SK-N-SH (cell line): ENCODE results near the gene CFAP99. TPM values are rescaled to one million over a fixed set of nuclear protein-coding genes. Genes with fewer than 3 reads are reported as not detected.

ENCODE experiments used
- CTCF ChIA-PET: fragments of 300-600, 350-600 bp; formaldehyde crosslinking; extraction: SDS; loops from one replicate; lab custom pipeline; 2021; lab: Yijun Ruan, JAX
- POLR2A ChIA-PET: fragments of 350-600 bp; sonication (Branson Sonifier 250); formaldehyde crosslinking; extraction: SDS; loops from one replicate; lab custom pipeline; 2020; ENCODE audit warnings: antibody characterized with exemption, inconsistent platforms; lab: Yijun Ruan, JAX
- DNase-seq: peaks from one replicate; pipeline ENCODE4 v3.0.0; 2012
- H2AFZ ChIP-seq: fragments of 200-600 bp; sonication (generic); 2 replicates; pipeline ENCODE4 v1.8.1; 2016; ENCODE audit warnings: antibody characterized with exemption, mild to moderate bottlenecking, low read depth
- H3F3A ChIP-seq: fragments of 200-600 bp; sonication (generic); replicated peaks from 2 replicates; pipeline ENCODE3; 2016; ENCODE audit warnings: antibody characterized with exemption, mild to moderate bottlenecking; ENCODE audit not compliant: insufficient read depth
- H3K27ac ChIP-seq, 2 experiments: fragments of 200-500 bp in 1 of 2; fragments of 200-600 bp in 1 of 2; sonication (Bioruptor generic) in 1 of 2; sonication (generic), shearing (Covaris generic) in 1 of 2; 2 replicates each; pipeline versions ENCODE4 v1.5.1 to v1.6.1; 2014 to 2016; ENCODE audit warnings: low read depth in 2 of 2, inconsistent platforms in 1 of 2, low read length in 1 of 2, mild to moderate bottlenecking in 1 of 2, mixed read lengths in 1 of 2
- H3K27me3 ChIP-seq: fragments of 200-600 bp; sonication (generic), shearing (Covaris generic); 2 replicates; pipeline ENCODE4 v1.6.1; 2016; ENCODE audit warnings: mixed run types; ENCODE audit not compliant: insufficient read depth
- H3K36me3 ChIP-seq, 2 experiments: fragments of 200-500 bp in 1 of 2; fragments of 200-600 bp in 1 of 2; sonication (Bioruptor generic) in 1 of 2; sonication (generic) in 1 of 2; replicated peaks in 1 of 2; 2 replicates each; pipeline versions ENCODE3 to v1.5.1; 2014 to 2016; ENCODE audit warnings: low read length in 1 of 2, mild to moderate bottlenecking in 1 of 2; ENCODE audit not compliant: insufficient read depth in 2 of 2, control insufficient read depth in 1 of 2
- H3K4me1 ChIP-seq, 2 experiments: fragments of 200-500 bp in 1 of 2; fragments of 200-600 bp in 1 of 2; sonication (Bioruptor generic) in 1 of 2; sonication (generic), shearing (Covaris generic) in 1 of 2; 2 replicates each; pipeline versions ENCODE4 v1.5.1 to v1.6.1; 2014 to 2016; ENCODE audit warnings: low read depth in 1 of 2, low read length in 1 of 2, mixed run types in 1 of 2; ENCODE audit not compliant: insufficient read depth in 2 of 2, control insufficient read depth in 1 of 2
- H3K4me2 ChIP-seq: fragments of 200-600 bp; sonication (generic), shearing (Covaris generic); 2 replicates; pipeline ENCODE4 v1.6.1; 2017; ENCODE audit warnings: mixed run types
- H3K4me3 ChIP-seq, 2 experiments: fragments of 200-500 bp in 1 of 2; fragments of 200-600 bp in 1 of 2; sonication (Bioruptor generic) in 1 of 2; sonication (generic), shearing (Covaris generic) in 1 of 2; 2 replicates each; pipeline versions ENCODE4 v1.5.1 to v1.8.1; 2014 to 2016; ENCODE audit warnings: low read depth in 2 of 2, inconsistent platforms in 1 of 2, low read length in 1 of 2, mild to moderate bottlenecking in 1 of 2, mixed read lengths in 1 of 2, moderate library complexity in 1 of 2
- H3K79me2 ChIP-seq: fragments of 200-600 bp; sonication (generic); 2 replicates; pipeline ENCODE4 v1.8.1; 2017; ENCODE audit warnings: mild to moderate bottlenecking; ENCODE audit not compliant: insufficient read depth
- H3K9ac ChIP-seq: fragments of 200-600 bp; sonication (generic); 2 replicates; pipeline ENCODE4 v1.6.1; 2017; ENCODE audit warnings: mixed run types
- H3K9me2 ChIP-seq: fragments of 200-600 bp; sonication (generic); 2 replicates; pipeline ENCODE4 v1.6.1; 2017; ENCODE audit warnings: mixed run types
- H3K9me3 ChIP-seq: fragments of 200-600 bp; sonication (generic); 2 replicates; pipeline ENCODE4 v1.6.1; 2017; ENCODE audit warnings: mixed run types, mild to moderate bottlenecking, moderate library complexity
- H4K20me1 ChIP-seq: fragments of 200-600 bp; sonication (generic); 2 replicates; pipeline ENCODE4 v1.6.1; 2017; ENCODE audit warnings: mild to moderate bottlenecking, mixed run types; ENCODE audit not compliant: insufficient read depth
- CHD2 ChIP-seq: fragments of 150-350 bp; IDR thresholded peaks from 2 replicates; pipeline ENCODE4 v1.6.1; 2018; ENCODE audit warnings: low read length; ENCODE audit not compliant: partially characterized antibody
- EP300 ChIP-seq, 2 experiments: IDR thresholded peaks; 2 replicates each; pipeline versions ENCODE4 v1.4.0 to v1.6.1; 2012; ENCODE audit warnings: borderline replicate concordance in 1 of 2, low read depth in 1 of 2, low read length in 1 of 2
- EZH2phosphoT487 ChIP-seq: fragments of 200-600 bp; sonication (generic); IDR thresholded peaks from 2 replicates; pipeline ENCODE4 v1.6.1; 2017; ENCODE audit warnings: low read depth, mixed run types, mild to moderate bottlenecking, antibody characterized with exemption, moderate library complexity, borderline replicate concordance
- FOXJ3 ChIP-seq: sonication (generic); formaldehyde crosslinking; IDR thresholded peaks from 2 replicates; pipeline ENCODE4 v1.5.1; 2020; ENCODE audit warnings: mild to moderate bottlenecking, missing genetic modification reagents
- GATA2 ChIP-seq: sonication (generic); formaldehyde crosslinking; IDR thresholded peaks from 2 replicates; pipeline ENCODE4 v1.5.0; 2020; ENCODE audit warnings: mild to moderate bottlenecking, missing genetic modification reagents
- JUND ChIP-seq: IDR thresholded peaks from 2 replicates; pipeline ENCODE4 v1.4.0; 2012
- MEF2A ChIP-seq: IDR thresholded peaks from 2 replicates; pipeline ENCODE4 v1.4.0; 2012; ENCODE audit warnings: low read depth, borderline replicate concordance
- MXI1 ChIP-seq: IDR thresholded peaks from 2 replicates; pipeline ENCODE4 v1.6.1; 2012; ENCODE audit warnings: mild to moderate bottlenecking, low read depth, low read length, improper control_type of control experiment
- NRF1 ChIP-seq: IDR thresholded peaks from 2 replicates; pipeline ENCODE4 v1.6.1; 2012; ENCODE audit warnings: low read depth, mild to moderate bottlenecking, low read length
- RAD21 ChIP-seq: IDR thresholded peaks from 2 replicates; pipeline ENCODE4 v1.6.1; 2012; ENCODE audit warnings: mild to moderate bottlenecking, low read length
- RCOR1 ChIP-seq: fragments of 150-350 bp; IDR thresholded peaks from 2 replicates; pipeline ENCODE4 v1.6.1; 2017; ENCODE audit warnings: antibody characterized with exemption, low read length
- SIN3A ChIP-seq: IDR thresholded peaks from 2 replicates; pipeline ENCODE4 v1.6.1; 2012; ENCODE audit warnings: low read depth, mild to moderate bottlenecking, low read length, moderate library complexity, borderline replicate concordance
- SMC3 ChIP-seq: IDR thresholded peaks from 2 replicates; pipeline ENCODE4 v1.6.1; 2012; ENCODE audit warnings: low read depth, low read length, improper control_type of control experiment
- TCF12 ChIP-seq: IDR thresholded peaks from 2 replicates; pipeline ENCODE4 v1.4.0; 2012
- WGBS: methylation state at CpG from one replicate; pipeline ENCODE4 v1.1.6; 2017; ENCODE audit warnings: low lambda C conversion rate; 5-methylcytosine and 5-hydroxymethylcytosine counted together
- polyA plus RNA-seq, 3 experiments: library from polyadenylated mRNA; depleted of rRNA; stranded (reverse); fragments of >200 nt; gene quantifications; 2 replicates each; pipeline ENCODE4 v1.2.3, GENCODE V29; 2012
- TF ChIP-seq, protein P1 (sequence below): IDR thresholded peaks from 2 replicates; pipeline ENCODE4 v1.4.0; 2012; ENCODE audit warnings: low read depth
- TF ChIP-seq, protein P2 (sequence below): IDR thresholded peaks from 2 replicates; pipeline ENCODE4 v1.4.0; 2012; ENCODE audit warnings: low read depth, borderline replicate concordance
- TF ChIP-seq, protein P3 (sequence below): fragments of 150-350 bp; IDR thresholded peaks from 2 replicates; pipeline ENCODE4 v1.6.1; 2016; ENCODE audit warnings: mild to moderate bottlenecking, low read depth, low read length
- TF ChIP-seq, protein P4 (sequence below): IDR thresholded peaks from 2 replicates; pipeline ENCODE4 v1.4.0; 2012; ENCODE audit warnings: low read depth, borderline replicate concordance

CFAP99 gene
- polyA plus RNA-seq, 1 of the 3 experiments (the other 2 are of a cell fraction): 0.13 TPM

DNA sequence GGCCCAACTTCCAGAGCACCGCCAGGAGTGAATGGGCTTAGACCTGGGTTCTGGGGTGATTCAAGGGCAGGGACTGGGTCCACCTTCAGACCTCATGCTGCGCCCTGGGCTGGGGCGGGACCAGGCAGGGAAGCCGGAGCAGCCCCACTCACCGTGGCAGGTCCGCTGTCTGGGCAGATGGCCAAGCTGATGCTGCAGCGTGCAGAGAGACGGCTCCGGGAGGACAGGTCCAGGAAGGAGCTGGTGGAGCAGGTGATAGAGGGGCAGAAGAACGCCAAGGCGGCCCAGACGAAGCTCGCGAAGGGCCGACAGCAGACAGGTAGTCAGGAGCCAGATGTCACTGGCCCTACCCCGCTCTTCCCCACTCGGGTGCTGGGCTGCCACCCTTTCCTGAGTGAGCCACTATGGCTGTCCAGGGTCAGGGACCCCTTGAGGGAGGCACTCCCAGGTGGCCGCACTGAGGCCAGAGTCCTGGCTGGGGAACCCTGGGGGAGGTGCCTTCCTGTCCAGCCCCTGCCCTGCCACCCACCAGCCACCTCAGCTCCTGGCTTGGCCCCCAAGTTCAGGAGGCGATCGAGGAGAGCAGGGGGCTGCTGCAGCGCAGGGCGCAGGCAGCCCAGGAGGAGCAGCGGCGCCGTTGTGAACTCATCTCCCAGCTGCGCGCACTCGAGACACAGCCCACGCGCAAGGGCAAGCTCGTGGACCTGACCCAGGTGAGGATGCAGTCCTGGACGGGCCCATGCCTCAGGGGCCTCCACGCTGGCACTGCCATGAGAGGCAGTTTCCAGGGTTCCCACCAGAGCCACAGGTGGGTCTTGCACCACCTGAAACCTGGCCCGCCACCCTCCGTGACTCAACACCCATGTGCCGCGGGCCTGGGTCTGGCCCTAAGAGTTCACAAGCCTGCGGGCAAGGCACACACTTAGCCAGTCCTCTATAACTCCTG lies 40.1 kb downstream of the CFAP99 start:
- Histone ChIP-seq H3K9me2 (no peaks in the 10 kb centered on the region), H3K4me2 (no peak overlapping the region), H3F3A (peaks cover 4% of the 10 kb centered on the region), H4K20me1 (no peaks in the 10 kb centered on the region), H3K9ac (no peak overlapping the region), H2AFZ (no peak overlapping the region), H3K4me3 (no peak overlapping the region), H3K4me1 (peaks cover 0 to 14% of the 10 kb centered on the region in 2 experiments; a peak in 1 of 4 replicates), H3K79me2 (no peaks in the 10 kb centered on the region), H3K36me3 (no peaks in the 10 kb centered on the region), H3K27me3 (no peaks in the 10 kb centered on the region), H3K27ac (no peak overlapping the region), H3K9me3 (no peaks in the 10 kb centered on the region)
- TF ChIP-seq FOXJ3 (CRISPR knock-in tag) (no peak), RCOR1 (no peak), NRF1 (no peak)
- TF ChIP-seq, protein P1, sequence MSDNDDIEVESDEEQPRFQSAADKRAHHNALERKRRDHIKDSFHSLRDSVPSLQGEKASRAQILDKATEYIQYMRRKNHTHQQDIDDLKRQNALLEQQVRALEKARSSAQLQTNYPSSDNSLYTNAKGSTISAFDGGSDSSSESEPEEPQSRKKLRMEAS: no peak
- DNase-seq: peak; percentile 37
- ChIA-PET POLR2A (no interaction called here), CTCF (interaction anchor here (1.2 kb wide), 1 partner anchor 15 kb away, joined by 3 read pairs; no protein-coding TSS in a partner anchor)
- 90% methylated on average over 23 of the region's 38 CpGs for WGBS

DNA sequence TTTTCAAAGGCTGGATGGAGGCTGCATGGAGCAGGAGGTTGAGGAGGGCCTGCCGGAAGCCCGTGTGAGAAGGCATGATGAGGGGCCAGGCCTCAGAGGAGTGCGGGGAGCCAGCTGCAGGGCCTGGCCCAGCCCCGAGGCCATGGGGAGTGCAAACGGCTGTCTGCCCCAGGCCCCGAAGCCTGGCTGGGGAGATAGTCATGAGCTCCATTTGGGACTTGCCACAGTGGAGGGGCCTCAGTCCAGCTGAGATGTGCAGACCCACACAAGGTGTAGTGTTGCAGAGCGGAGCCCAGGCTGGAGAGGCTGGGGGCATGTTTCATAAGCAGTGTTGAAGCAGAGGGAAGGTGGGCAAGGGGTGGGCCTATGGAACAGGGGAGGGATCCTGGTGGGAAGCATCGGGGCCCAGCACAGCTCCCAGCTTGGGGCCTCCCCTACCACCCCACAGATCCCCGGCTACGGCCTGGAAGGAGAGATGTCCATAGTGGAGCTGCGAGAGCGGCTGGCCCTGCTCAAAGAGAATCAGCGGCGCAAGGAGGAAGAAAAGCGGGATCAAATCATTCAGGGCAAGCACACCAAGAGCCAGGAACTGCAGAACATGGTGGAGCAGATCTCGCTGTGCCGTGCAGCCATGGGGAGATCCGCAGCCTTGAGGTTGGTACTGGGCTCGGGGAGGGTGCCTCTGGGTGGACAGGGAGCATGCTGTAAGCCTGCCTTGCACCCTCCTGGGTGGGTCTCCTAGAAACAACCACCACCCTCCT lies 41.0 kb downstream of the CFAP99 start:
- Histone ChIP-seq H3K36me3 (no peaks in the 10 kb centered on the region), H4K20me1 (no peaks in the 10 kb centered on the region), H3K4me1 (peaks cover 0 to 14% of the 10 kb centered on the region in 2 experiments; a peak in 1 of 4 replicates), H2AFZ (no peak overlapping the region), H3K4me3 (no peak overlapping the region), H3K4me2 (no peak overlapping the region), H3K79me2 (no peaks in the 10 kb centered on the region), H3K9me3 (no peaks in the 10 kb centered on the region), H3K27ac (no peak overlapping the region), H3F3A (peaks cover 4% of the 10 kb centered on the region), H3K9ac (no peak overlapping the region), H3K9me2 (no peaks in the 10 kb centered on the region), H3K27me3 (no peaks in the 10 kb centered on the region)
- no peak for DNase-seq
- ChIA-PET POLR2A (interaction anchor here (1.3 kb wide), 1 partner anchor 8 kb away, joined by 3 read pairs; no protein-coding TSS in a partner anchor), CTCF (interaction anchor here (0.6 to 1.2 kb wide), 3 partner anchors 15 to 1082 kb away, joined by 3 read pairs; no protein-coding TSS in a partner anchor)
- WGBS: 97% methylated on average over 13 of the region's 19 CpGs
- TF ChIP-seq NRF1 (no peak), EP300 (IDR thresholded peaks at IDR 0.05; ENCODE audit: borderline replicate concordance in 1 of 2, low read depth in 1 of 2, low read length in 1 of 2) (no peak), SIN3A (no peak), CHD2 (no peak), EZH2phosphoT487 (no peak), RCOR1 (no peak), MEF2A (no peak), GATA2 (CRISPR knock-in tag) (no peak), JUND (no peak), TCF12 (no peak), RAD21 (no peak), SMC3 (no peak), MXI1 (no peak)
- TF ChIP-seq, protein P2, sequence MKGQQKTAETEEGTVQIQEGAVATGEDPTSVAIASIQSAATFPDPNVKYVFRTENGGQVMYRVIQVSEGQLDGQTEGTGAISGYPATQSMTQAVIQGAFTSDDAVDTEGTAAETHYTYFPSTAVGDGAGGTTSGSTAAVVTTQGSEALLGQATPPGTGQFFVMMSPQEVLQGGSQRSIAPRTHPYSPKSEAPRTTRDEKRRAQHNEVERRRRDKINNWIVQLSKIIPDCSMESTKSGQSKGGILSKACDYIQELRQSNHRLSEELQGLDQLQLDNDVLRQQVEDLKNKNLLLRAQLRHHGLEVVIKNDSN: no peak
- TF ChIP-seq, protein P3, sequence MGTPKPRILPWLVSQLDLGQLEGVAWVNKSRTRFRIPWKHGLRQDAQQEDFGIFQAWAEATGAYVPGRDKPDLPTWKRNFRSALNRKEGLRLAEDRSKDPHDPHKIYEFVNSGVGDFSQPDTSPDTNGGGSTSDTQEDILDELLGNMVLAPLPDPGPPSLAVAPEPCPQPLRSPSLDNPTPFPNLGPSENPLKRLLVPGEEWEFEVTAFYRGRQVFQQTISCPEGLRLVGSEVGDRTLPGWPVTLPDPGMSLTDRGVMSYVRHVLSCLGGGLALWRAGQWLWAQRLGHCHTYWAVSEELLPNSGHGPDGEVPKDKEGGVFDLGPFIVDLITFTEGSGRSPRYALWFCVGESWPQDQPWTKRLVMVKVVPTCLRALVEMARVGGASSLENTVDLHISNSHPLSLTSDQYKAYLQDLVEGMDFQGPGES: no peak
- TF ChIP-seq, protein P1: no peak
- TF ChIP-seq, protein P4, sequence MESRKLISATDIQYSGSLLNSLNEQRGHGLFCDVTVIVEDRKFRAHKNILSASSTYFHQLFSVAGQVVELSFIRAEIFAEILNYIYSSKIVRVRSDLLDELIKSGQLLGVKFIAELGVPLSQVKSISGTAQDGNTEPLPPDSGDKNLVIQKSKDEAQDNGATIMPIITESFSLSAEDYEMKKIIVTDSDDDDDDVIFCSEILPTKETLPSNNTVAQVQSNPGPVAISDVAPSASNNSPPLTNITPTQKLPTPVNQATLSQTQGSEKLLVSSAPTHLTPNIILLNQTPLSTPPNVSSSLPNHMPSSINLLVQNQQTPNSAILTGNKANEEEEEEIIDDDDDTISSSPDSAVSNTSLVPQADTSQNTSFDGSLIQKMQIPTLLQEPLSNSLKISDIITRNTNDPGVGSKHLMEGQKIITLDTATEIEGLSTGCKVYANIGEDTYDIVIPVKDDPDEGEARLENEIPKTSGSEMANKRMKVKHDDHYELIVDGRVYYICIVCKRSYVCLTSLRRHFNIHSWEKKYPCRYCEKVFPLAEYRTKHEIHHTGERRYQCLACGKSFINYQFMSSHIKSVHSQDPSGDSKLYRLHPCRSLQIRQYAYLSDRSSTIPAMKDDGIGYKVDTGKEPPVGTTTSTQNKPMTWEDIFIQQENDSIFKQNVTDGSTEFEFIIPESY: no peak
